Mammary epithelial cell (primary cell): ENCODE measurements around the gene MRPL43.

Experiments
- CTCF ChIP-seq, 2 donors: IDR thresholded peaks in 1 of 2; conservative IDR thresholded peaks in 1 of 2; 2 replicates each; pipeline ENCODE4 v1.5.1; 2011 to 2012; ENCODE audit warnings: inconsistent platforms in 2 of 2, low read length in 2 of 2, mild to moderate bottlenecking in 2 of 2, control low read depth in 1 of 2, low read depth in 1 of 2; ENCODE audit not compliant: insufficient read depth in 1 of 2; ENCODE audit errors: extremely low read depth in 1 of 2
- EZH2 ChIP-seq: IDR thresholded peaks from 2 replicates; pipeline ENCODE4 v1.6.1; 2012; ENCODE audit warnings: low read length, inconsistent platforms, borderline replicate concordance

- TF ChIP-seq EZH2 (no peak), CTCF (conservative IDR thresholded peaks at IDR 0.05 in 1 of 2, IDR thresholded peaks at IDR 0.05 in 1 of 2; ENCODE audit: extremely low read depth in 1 of 2, insufficient read depth in 1 of 2, low read depth in 1 of 2, low read length in 2 of 2) (no peak)
Measured at GRCh38 chr10:101036726-101037125, 49.4 kb upstream of the MRPL43 start.
